HT-29 (cell line): ENCODE measurements around the gene ECE1. TPM values are rescaled to one million over a fixed set of nuclear protein-coding genes. Genes with fewer than 3 reads are reported as not detected.
"Not testable (repeated sequence)": the region's sequence is repeated elsewhere in the genome, so short reads cannot be mapped to it uniquely, and the experiment has no call there.

Experiments used
- DNase-seq: peaks from one replicate; pipeline ENCODE4 v3.0.0-alpha.2; 2015; ENCODE audit warnings: low spot score
- total RNA-seq: library from RNA; depleted of rRNA; stranded (reverse); fragments of >200 nt; shearing (Covaris generic); gene quantifications from 2 replicates; pipeline ENCODE4 v1.2.3, GENCODE V29; 2014; rRNA removed

ECE1 gene
- total RNA-seq, 1 experiment from 2014 or later, result 77.6 TPM

GRCh38 chr1:21188235-21188634, 102.0 kb downstream of the ECE1 start:
- no peak for DNase-seq

GRCh38 chr1:21185221-21185731, 105.0 kb downstream of the ECE1 start:
- no peak for DNase-seq

- DNase-seq, result no peak
Measured at GRCh38 chr1:21184276-21184675, 106.0 kb downstream of the ECE1 start.

- no peak for DNase-seq
Measured at GRCh38 chr1:21182181-21182731, 108.0 kb downstream of the ECE1 start.

- DNase-seq, result not testable (repeated sequence)
Measured at GRCh38 chr1:21178271-21178670, 112.0 kb downstream of the ECE1 start.

DNA sequence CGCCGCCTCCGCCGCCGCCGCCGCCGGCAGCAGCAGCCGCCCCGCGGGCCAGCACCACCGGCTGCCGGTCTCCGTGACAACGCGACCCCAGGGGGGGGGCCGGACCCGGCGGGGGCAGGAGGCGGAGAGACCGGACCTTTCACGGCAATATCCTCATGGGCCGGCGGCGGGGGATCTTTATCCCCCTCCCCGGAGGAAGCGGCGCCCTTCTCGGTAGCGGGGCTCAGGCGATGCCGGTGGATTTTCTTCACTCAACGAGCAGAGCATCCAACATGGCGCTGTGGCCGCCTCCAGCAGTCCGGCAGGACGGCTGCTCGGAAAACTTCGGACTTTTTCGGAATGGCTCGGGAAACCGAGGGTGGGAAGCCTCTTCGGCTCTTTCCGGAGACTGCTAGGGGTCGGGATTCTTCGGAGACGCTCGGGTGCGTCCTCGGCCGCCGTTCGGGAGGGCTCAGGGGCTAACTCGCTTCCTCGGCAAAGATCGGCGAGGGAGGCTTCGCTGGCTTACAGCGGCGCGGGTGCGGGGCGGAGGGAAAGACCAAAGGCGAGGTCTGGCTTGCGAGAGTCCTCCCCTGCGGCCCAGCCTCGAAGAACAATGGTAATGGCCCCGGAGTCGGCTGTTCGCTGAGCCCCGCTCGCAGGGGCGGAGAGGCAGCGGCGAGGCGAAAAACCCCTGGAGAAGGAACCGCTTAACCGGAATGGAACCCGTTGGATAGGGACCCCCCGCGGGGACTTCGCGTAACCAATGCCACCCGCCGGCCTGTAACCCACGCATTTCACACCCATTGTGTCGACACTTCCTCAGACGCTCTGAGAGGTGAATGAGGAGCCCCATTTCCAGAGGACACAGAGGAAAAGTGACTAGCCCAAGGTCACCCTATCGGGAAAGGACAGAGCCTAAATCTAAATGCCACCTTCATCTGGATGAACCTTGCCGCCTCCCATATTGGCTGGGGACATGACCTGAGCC, 113.4 kb downstream of the ECE1 start, which contains the start of gene EIF4G3:
EIF4G3 (minus strand) TSS at position 312 of the 970 bp plus-strand sequence. CDS start 174,155 bp downstream, outside the sequence.
- peak; percentile 99 for DNase-seq

DNA sequence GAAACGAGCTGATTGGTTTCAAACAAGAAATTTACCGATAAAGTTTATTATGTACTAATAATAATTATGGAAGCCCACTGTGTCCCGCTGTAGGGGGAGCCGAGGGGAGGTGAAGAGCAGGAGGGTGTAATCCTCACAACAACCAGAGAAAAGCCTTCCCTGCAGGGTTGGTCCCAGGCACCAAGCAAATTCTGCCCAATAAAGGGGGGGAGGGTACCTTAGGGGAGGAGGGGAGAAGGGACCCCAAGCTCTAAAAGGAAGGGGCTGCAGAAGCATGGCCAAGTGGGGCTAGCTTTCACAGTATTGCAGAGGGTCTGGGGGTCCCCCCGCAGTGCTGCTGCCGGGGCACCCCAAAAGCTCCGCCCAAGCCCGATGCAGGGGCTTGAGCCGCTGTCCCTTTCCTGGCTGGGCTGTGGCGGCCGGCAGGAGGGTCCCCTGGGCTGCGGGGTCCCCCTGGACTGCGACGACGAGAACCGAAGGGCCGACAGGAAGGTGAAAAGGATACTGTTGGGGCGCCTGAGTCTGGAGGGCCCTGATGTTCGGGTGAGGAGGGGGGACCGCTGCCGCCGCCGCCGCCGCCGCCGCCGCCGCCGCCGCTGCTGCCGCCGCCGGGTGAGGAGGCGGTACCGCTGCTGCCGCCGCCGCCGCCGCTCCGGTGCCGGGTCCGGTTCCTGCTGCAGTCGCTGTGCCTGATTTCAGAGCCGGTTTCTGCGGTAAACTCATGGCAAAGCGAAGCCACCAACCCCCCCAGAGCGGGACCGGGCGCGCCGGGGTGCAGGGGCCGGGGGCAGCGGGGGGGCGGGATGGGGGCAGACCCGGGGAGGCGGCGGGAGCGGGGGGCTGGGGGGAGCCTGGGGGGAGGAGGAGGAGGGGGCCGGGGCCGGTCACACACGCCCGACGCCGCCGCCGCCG, 114.3 kb downstream of the ECE1 start:
- no peak for DNase-seq

DNA sequence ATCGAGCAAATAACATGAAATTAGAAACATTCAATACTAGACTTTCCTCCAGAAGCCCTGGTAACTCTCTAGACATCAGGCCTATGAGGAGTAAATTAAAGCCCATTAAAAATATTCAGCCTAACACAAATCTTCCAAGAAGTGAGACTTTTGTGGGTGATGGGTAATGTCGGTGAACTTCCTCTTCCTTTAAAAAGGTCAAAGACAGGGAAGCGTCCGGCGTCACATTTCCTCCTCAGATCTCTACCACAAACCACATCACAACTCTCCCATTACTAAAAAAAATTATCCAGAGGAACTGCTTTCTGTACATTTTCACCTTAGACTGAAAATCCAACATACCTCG, 115.0 kb downstream of the ECE1 start:
- DNase-seq, result peak; percentile 57

- peak; percentile 12 for DNase-seq
Measured at GRCh38 chr1:21174654-21175323, 115.5 kb downstream of the ECE1 start.

DNA sequence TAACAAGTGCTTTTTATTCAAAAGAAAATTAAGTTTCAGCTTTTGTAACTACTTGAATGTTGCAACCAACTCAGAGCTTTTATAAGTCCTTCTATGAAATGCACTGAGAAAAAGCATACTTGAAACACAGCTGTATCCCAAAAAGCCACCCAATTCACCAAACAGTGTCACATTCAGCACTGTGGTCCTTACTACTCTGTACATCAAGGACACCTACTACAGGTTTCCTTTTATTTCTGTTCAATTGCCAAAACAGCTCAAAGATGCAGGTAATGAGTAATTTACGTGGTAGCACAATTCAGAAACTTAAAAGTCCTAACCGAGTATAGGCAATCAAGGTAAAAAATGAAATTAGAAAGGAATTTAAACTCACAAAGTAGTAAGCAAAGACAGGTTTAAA, 116.0 kb downstream of the ECE1 start:
- no peak for DNase-seq

- DNase-seq, result not testable (repeated sequence)
Measured at GRCh38 chr1:21173096-21173495, 117.2 kb downstream of the ECE1 start.

GRCh38 chr1:21170837-21171236, 119.4 kb downstream of the ECE1 start:
- DNase-seq, result not testable (repeated sequence)

- DNase-seq, result no peak
Measured at GRCh38 chr1:21168444-21168843, 121.8 kb downstream of the ECE1 start.

Other genes with a start within 250 kb of the ECE1 start
- gene EIF4G3, start 113.6 kb downstream of the ECE1 start, total RNA-seq, result 29.4 and 65.3 TPM in 2 replicates
- 6.4 and 7.6 TPM in 2 replicates for gene NBPF3, start 149.7 kb upstream of the ECE1 start, total RNA-seq
- gene ALPL, start 219.0 kb upstream of the ECE1 start, total RNA-seq, result not detected in 2 replicates